ENCODE measurements around the gene CD8A.
A peak's percentile ranks its signal among the peaks of the same experiment; 100 is the strongest.

CD8A gene

GRCh38 chr2:86808315-86809161 lies 17.8 kb upstream of the CD8A start:
- DNase-seq, result peak; percentile 93

- peak; percentile 72 for DNase-seq
These were observed 17.0 kb upstream of the CD8A start for GRCh38 chr2:86807468-86808275.

- no peak for DNase-seq
These were observed 16.4 kb upstream of the CD8A start for GRCh38 chr2:86807133-86807467.

- no peak for DNase-seq
These were observed 15.5 kb upstream of the CD8A start for GRCh38 chr2:86806059-86806857.

- DNase-seq, result no peak
These were observed 10.3 kb upstream of the CD8A start for GRCh38 chr2:86800856-86801567.

GRCh38 chr2:86794861-86795260 lies 4.1 kb upstream of the CD8A start:
- DNase-seq, result no peak

GRCh38 chr2:86793752-86794151 lies 3.0 kb upstream of the CD8A start:
- no peak for DNase-seq

GRCh38 chr2:86791573-86791972 lies 860 bp upstream of the CD8A start:
- no peak for DNase-seq

- no peak for DNase-seq
These were observed 508 bp downstream of the CD8A start for GRCh38 chr2:86790134-86790675.

GRCh38 chr2:86789687-86790133 lies 1.0 kb downstream of the CD8A start:
- DNase-seq, result no peak

- DNase-seq, result peak; percentile 38
These were observed 1.6 kb downstream of the CD8A start for GRCh38 chr2:86788881-86789686.

GRCh38 chr2:86788165-86788564 lies 2.5 kb downstream of the CD8A start:
- DNase-seq, result no peak

GRCh38 chr2:86787736-86788135 lies 3.0 kb downstream of the CD8A start:
- DNase-seq, result peak; percentile 77

- no peak for DNase-seq
These were observed 4.6 kb downstream of the CD8A start for GRCh38 chr2:86786001-86786536.

GRCh38 chr2:86785456-86785855 lies 5.3 kb downstream of the CD8A start:
- no peak for DNase-seq

GRCh38 chr2:86783615-86784339 lies 6.9 kb downstream of the CD8A start:
- no peak for DNase-seq

- no peak for DNase-seq
These were observed 8.0 kb downstream of the CD8A start for GRCh38 chr2:86782748-86783147.

GRCh38 chr2:86781363-86781762 lies 9.3 kb downstream of the CD8A start:
- DNase-seq, result no peak

- no peak for DNase-seq
These were observed 10.7 kb downstream of the CD8A start for GRCh38 chr2:86779971-86780370.

GRCh38 chr2:86778957-86779356 lies 11.8 kb downstream of the CD8A start:
- no peak for DNase-seq
